ENCODE measurements around the gene MGLL. TPM values are rescaled to one million over a fixed set of nuclear protein-coding genes. Genes with fewer than 3 reads are reported as not detected.

MGLL gene
- total and polyA plus RNA-seq, 2 donors, result 23.4 to 83.0 TPM

Other genes with a start within 250 kb of the MGLL start
- gene TPRA1, start 231.8 kb downstream of the MGLL start, total RNA-seq, result 20.6 TPM
- gene TPRA1, start 231.8 kb downstream of the MGLL start, polyA plus RNA-seq, result 41.5 TPM
- 24.0 TPM for gene MCM2, start 224.1 kb downstream of the MGLL start, total RNA-seq
- 9.1 TPM for gene MCM2, start 224.1 kb downstream of the MGLL start, polyA plus RNA-seq
- 4.2 TPM for gene PODXL2, start 193.3 kb downstream of the MGLL start, total RNA-seq
- 5.5 TPM for gene PODXL2, start 193.3 kb downstream of the MGLL start, polyA plus RNA-seq
- 11.4 TPM for gene ABTB1, start 149.6 kb downstream of the MGLL start, total RNA-seq
- 76.6 TPM for gene ABTB1, start 149.6 kb downstream of the MGLL start, polyA plus RNA-seq
- gene KBTBD12, start 92.7 kb upstream of the MGLL start, total RNA-seq, result 2.7 TPM
- gene KBTBD12, start 92.7 kb upstream of the MGLL start, polyA plus RNA-seq, result 1.1 TPM
- gene SEC61A1, start 229.9 kb upstream of the MGLL start, total RNA-seq, result 124 TPM
- gene SEC61A1, start 229.9 kb upstream of the MGLL start, polyA plus RNA-seq, result 99.7 TPM

Data from urinary bladder (tissue), 2 donors.